Activated CD8-positive, alpha-beta memory T cell treated with anti-CD3 and anti-CD28 coated beads, Interleukin-2, amount 50 U/mL, for 1 hour (primary cell): ENCODE data around the gene RMP24.
"Not testable (repeated sequence)": the region's sequence is repeated elsewhere in the genome, so short reads cannot be mapped to it uniquely, and the experiment has no call there.

Source experiments
- DNase-seq: peaks from one replicate; pipeline ENCODE4 v3.0.0-alpha.2; 2020; ENCODE audit errors: extremely low read depth

Gene RMP24

GRCh38 chr18:35972197-35973000 lies at the start of gene RMP24:
RMP24 (plus strand) TSS chr18:35972679.
- peak; percentile 83 for DNase-seq

DNA sequence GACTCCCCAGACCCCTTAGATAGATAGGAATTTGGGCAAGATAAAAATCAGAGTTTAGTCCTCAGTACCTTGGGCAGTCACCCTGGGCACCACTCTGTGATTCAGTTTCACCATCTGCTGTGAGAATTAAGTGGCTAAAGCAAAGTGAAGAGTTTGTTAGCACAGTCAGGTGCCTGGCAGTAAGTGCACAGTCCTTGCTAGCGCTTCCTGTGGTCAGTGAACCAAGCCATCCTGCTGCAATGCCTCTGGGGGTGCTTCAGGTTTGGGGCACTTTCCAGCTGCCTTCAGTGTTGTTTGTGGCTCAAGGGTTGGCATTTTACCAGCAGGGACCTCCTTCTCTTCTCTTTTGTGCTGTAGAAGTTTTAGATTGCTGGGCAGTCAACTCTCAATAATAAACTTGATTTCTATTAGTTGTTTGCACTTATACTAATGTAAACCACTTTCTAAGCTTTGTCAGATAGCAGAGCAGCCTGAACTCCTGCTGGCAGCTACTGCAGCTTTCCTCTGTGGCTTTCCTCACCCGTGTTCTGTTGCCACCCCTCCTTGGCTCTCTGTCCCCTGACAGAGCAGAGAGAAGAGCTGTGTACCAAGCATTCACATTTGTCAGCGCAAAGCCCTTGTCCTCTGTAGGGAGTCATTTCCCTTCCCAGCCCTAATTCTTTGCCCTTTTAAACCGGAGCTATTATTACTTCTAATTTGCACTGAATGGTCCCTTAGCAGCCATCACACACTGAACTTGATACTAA lies 48.4 kb upstream of the RMP24 start:
- no peak for DNase-seq

GRCh38 chr18:35926884-35927283 lies 45.6 kb upstream of the RMP24 start:
- no peak for DNase-seq

DNA sequence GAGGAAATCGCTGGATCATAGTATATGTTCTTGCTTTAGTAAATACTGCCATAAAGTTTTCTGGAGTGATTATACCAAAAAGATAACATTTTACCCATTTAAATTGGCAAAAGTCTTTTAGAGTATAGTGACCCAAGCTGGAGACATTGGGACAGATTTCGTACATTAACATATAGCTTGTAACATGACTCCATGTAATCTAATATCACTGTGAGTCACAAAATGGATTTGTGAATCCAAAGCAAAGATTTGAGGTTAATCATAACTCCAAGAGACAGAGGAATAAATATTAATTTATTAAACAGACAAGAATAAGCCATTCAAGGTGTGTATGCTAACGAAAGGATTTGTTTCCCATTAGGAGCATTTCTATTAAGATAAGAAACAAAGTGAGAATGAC lies 45.0 kb upstream of the RMP24 start:
- no peak for DNase-seq

DNA sequence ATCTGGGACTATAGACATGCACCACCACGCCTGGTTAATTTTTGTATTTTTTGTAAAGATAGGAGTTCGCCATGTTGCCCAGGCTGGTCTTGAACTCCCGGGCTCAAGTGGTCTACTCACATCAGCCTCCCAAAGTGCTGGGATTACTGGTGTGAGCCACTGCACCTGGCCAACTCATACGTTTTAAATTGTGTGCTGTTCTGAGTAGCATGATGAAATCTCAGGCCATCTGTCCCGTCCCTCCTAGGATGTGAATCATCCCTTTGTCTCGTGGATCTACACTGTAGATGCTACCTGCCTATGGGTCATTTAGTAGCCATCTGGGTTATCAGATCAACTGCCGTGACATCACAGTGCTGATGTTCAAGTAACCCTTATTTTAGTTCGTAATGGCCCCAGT lies 38.5 kb upstream of the RMP24 start:
- DNase-seq = no peak

DNA sequence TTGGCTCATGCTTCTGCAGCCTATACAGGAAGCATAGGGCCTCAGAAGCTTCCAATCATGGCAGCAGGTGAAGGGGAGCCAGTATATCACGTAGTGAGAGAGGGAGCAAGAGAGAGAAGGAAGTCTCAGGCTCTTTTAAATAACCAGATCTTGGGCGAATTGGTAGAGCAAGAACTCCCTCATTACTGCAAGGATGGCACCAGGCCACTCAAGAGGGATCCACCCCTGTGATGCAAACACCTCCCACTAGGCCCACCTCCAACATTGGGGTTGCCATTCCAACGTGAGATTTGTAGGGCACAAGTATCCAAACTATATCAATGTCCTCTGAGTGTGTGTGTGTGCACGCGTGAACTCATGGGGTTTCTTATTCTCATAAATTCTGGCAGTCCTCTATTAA lies 37.6 kb upstream of the RMP24 start:
- DNase-seq = no peak

- DNase-seq = no peak
These were observed 36.7 kb upstream of the RMP24 start for GRCh38 chr18:35935805-35936204.

GRCh38 chr18:35936951-35937350 lies 35.5 kb upstream of the RMP24 start:
- DNase-seq = no peak

DNA sequence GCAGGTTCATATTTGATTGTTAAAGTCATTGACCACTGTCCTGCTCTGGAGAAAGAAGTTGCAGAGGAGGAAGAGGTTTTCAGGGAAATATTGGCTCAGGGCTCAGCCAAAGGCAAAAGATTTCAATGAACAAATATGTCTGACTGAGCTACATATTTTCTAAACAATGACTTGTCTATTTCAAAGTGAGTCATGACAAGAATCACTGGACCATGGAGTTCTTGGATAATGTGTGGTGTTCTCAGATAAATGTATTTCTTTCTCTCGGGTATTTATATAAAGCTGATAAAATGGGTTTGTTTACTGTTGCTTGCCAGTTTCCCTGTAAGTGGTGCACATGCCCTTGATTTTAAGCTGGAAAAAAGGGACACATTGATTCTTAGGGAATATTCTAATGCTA lies 34.3 kb upstream of the RMP24 start:
- no peak for DNase-seq

DNA sequence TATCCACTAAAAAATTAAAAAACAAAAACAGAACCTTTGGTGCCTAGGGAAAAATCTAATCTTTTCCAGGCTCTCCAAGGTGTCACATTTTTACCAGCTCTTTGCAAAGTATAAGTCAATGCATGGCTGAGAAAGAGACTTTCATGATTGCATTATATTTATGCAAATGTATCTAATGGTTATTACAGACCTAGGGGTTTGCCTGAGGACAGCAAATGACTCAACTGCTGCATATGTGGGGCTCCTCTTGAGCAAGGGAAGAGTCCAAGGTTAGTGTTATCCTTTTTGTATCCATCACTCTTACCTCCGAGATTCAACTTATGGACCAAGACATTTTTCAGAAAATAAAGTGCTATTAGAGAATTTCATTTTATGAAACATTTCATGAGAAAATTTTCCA lies 33.9 kb upstream of the RMP24 start:
- DNase-seq = no peak

GRCh38 chr18:35939138-35939537 lies 33.3 kb upstream of the RMP24 start:
- no peak for DNase-seq

GRCh38 chr18:35941299-35941698 lies 31.2 kb upstream of the RMP24 start:
- no peak for DNase-seq

GRCh38 chr18:35942133-35942532 lies 30.3 kb upstream of the RMP24 start:
- no peak for DNase-seq

GRCh38 chr18:35942661-35943060 lies 29.8 kb upstream of the RMP24 start:
- no peak for DNase-seq

DNA sequence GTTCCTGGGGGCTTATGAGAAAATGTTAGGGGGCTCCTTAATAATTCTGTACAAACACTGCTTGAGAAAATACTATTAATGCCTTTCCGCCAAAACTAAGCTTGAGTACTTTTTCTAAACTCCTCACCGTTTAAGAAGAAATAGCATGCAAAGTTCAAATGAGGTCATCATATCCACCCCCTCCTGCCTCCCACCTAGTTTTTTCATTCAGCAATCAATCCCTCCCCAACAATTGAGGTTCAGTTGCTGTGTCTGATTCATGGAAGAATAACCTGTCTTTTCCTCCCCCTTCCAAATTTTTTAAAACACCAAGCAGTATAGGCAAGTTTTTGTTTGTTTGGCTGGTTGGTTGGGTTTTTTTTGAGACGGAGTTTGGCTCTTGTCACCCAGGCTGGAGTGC lies 24.4 kb upstream of the RMP24 start:
- no peak for DNase-seq

DNA sequence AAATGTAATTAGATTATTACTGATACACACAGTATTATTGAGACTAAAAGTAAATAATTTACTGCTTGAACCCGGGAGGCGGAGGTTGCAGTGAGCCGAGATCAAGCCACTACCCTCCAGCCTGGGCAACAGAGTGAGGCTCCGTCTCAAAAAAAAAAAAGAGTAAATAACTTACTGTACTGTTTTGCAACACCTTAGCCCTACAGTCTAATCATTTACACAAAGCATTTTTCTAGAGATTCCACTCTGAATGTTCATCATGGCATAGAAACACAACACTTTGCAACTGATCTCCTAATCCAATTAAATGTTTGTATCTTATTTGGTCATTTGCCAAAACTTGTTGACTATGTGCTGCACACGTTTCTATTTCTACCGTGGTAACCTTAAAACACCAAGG lies 23.4 kb upstream of the RMP24 start:
- DNase-seq = no peak

DNA sequence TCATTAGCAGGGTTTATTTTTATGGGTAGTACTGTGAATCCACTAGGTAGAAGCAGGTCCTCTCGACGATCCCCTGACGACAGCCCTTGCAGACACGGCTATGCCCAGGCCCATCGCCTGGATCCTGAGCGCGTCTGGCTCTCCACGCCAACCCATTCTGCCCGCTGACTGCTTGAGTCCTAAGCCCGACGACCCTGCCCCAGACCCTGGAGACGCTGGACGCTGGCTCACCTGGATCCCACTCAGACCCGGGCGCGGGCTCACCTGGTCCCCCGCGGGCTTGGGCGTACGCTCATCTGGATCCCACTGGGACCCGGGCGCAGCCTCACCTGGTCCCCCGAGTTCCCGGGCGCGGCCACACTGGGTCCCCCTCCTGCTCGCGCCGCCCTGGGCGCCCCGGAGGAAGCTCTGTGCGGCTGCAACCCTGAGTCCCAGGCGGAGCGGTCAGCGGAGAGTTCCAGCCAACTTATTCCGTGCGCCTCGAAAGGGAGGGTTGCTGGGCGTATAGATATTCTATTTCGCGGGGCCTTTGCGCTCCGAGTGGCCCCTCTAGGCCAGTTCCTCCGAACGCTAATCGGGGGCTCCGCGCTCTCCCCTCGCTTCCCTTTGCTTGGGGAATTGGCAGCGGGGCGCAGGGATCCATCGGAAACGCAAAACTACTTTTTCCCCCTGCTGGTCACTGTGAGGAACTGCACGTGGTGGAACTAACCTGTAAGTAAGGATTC lies 22.4 kb upstream of the RMP24 start:
- no peak for DNase-seq

DNA sequence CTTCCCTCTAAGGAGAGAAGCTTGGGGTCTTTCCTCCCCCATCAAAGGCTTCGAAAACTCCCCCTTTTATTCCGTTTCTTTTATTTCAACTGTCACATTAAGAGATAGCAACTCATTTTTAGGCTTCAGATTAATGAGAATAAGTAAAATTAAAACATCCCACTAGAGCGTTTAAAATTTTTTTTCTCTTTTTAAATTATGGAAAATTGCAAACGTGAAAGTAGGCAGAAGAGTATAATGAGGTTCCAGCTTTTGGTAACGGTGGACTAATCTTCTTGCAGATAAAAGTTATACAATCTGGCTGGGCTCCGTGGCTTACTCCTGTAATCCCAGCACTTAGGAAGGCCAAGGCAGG lies 21.9 kb upstream of the RMP24 start:
- DNase-seq = no peak

GRCh38 chr18:35953688-35954087 lies 18.8 kb upstream of the RMP24 start:
- DNase-seq = no peak

- no peak for DNase-seq
These were observed 16.3 kb upstream of the RMP24 start for GRCh38 chr18:35956226-35956625.

GRCh38 chr18:35962320-35962719 lies 10.2 kb upstream of the RMP24 start:
- no peak for DNase-seq

DNA sequence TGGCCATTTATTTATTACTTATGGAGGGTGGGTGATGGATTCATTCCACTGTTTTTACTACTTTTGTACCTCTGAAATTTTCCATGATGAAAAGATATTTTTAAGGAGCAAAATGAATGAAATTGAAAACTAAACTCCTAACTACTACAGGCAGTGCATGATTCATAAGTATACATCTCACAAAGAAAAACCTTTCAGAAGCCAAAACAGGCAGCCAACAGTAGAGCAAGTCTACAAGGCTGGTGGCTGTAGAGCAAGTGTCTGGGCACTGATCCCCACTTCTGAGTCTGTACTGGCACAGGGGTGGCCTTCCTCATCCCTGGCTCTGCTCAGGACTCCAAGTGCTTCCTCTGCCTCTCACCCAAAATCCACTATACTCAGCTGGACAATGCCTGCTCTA lies 8.2 kb upstream of the RMP24 start:
- no peak for DNase-seq

GRCh38 chr18:35967866-35968265 lies 4.6 kb upstream of the RMP24 start:
- not testable (repeated sequence) for DNase-seq
